ENCODE results near the gene SLC7A11. TPM values are rescaled to one million over a fixed set of nuclear protein-coding genes. Genes with fewer than 3 reads are reported as not detected.

SLC7A11 gene
- total RNA-seq, 1 donor, result 55.7 TPM

DNA sequence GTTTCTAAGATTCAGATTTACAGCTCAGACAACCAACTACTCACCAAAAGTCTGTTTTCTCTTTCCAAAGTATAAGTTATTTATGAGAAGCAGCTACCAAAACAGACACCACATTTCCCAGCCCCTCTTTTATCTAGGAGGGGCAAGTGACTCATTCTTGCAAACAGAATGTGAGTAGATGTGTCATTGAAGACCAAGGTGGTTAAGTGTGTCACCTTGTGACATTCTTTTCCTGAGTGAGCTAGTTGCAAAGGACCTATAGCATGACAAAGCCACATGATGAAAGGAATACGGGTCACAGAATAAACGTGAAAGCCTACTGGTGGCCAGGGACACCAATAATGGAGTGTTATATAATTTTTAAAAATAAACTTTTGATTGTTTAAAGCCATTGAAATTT is 50.0 kb downstream of the SLC7A11 start:
- H3K4me2 ChIP-seq (ENCODE audit: insufficient read depth, low read length), result no peak overlapping the region
- H3K27ac ChIP-seq (ENCODE audit: low read depth, low read length), result no peak overlapping the region
- no peaks in the 10 kb centered on the region for H3K9me3 ChIP-seq (ENCODE audit: low read depth, low read length)
- no peaks in the 10 kb centered on the region for H3K4me1 ChIP-seq (ENCODE audit: insufficient read depth, low read length)
- no peak overlapping the region for H2AFZ ChIP-seq (ENCODE audit: low read length)
- no peaks in the 10 kb centered on the region for H3K79me2 ChIP-seq (ENCODE audit: insufficient read depth, low read length)
- DNase-seq (ENCODE audit: insufficient read length, low spot score, missing footprints), result peak; percentile 21
- no peaks in the 10 kb centered on the region for H3K27me3 ChIP-seq (ENCODE audit: insufficient read depth, low read length)
- no peaks in the 10 kb centered on the region for H4K20me1 ChIP-seq (ENCODE audit: insufficient read depth, low read length)
- no peaks in the 10 kb centered on the region for H3K36me3 ChIP-seq (ENCODE audit: insufficient read depth, low read length)
- no peak overlapping the region for H3K4me3 ChIP-seq (ENCODE audit: insufficient read depth, low read length)
- TF ChIP-seq, protein P1, sequence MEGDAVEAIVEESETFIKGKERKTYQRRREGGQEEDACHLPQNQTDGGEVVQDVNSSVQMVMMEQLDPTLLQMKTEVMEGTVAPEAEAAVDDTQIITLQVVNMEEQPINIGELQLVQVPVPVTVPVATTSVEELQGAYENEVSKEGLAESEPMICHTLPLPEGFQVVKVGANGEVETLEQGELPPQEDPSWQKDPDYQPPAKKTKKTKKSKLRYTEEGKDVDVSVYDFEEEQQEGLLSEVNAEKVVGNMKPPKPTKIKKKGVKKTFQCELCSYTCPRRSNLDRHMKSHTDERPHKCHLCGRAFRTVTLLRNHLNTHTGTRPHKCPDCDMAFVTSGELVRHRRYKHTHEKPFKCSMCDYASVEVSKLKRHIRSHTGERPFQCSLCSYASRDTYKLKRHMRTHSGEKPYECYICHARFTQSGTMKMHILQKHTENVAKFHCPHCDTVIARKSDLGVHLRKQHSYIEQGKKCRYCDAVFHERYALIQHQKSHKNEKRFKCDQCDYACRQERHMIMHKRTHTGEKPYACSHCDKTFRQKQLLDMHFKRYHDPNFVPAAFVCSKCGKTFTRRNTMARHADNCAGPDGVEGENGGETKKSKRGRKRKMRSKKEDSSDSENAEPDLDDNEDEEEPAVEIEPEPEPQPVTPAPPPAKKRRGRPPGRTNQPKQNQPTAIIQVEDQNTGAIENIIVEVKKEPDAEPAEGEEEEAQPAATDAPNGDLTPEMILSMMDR (IDR thresholded peaks at IDR 0.05; ENCODE audit: extremely low read depth, low read depth, low read length), result no peak

DNA sequence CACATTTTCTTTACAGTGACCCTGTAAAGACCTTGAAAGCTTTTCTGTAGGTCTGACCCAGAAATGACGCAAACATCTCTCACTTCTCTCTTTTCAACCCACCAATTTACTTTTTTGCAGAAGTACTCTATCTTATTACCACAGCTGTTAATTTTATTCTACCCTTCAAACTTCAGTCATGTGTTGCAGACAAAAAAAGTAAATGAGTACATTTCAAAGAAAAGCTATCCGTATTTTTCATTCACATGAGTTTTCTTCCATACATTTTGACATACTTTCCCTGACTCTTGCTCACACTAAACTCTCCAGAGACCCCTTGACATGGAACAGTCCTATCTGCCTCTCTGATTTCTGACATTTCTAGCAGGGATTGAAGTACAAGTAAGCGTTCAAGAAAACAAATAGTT is 51.7 kb downstream of the SLC7A11 start:
- no peaks in the 10 kb centered on the region for H3K4me1 ChIP-seq (ENCODE audit: insufficient read depth, low read length)
- no peak for DNase-seq (ENCODE audit: insufficient read length, low spot score, missing footprints)
- TF ChIP-seq, protein P1 (IDR thresholded peaks at IDR 0.05; ENCODE audit: extremely low read depth, low read depth, low read length), result no peak
- H3K27ac ChIP-seq (ENCODE audit: low read depth, low read length), result no peak overlapping the region
- H3K9me3 ChIP-seq (ENCODE audit: low read depth, low read length), result no peaks in the 10 kb centered on the region
- no peak overlapping the region for H3K4me3 ChIP-seq (ENCODE audit: insufficient read depth, low read length)
- H4K20me1 ChIP-seq (ENCODE audit: insufficient read depth, low read length), result no peaks in the 10 kb centered on the region
- H3K36me3 ChIP-seq (ENCODE audit: insufficient read depth, low read length), result no peaks in the 10 kb centered on the region
- H2AFZ ChIP-seq (ENCODE audit: low read length), result peak overlapping the region; percentile 12
- H3K27me3 ChIP-seq (ENCODE audit: insufficient read depth, low read length), result no peaks in the 10 kb centered on the region
- no peak overlapping the region for H3K4me2 ChIP-seq (ENCODE audit: insufficient read depth, low read length)
- H3K79me2 ChIP-seq (ENCODE audit: insufficient read depth, low read length), result no peaks in the 10 kb centered on the region

DNA sequence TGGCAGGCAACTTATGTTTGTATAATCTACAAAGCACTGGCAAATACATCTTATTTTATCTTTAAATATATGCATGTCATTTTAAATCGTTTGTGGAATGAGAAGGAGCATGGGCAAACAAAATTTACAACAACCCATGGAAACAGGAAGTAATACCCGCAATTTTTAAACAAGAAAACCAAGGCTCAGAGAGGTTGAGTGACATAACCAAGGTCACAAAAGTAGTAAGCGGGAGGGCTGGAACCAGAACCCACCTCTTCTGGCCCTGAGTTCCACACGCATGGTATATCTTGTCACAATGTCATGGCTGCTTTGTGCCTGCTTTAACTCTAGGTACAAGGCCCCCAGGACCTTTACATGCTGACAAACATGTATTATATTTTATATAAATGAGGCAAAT is 52.9 kb downstream of the SLC7A11 start:
- no peaks in the 10 kb centered on the region for H3K27me3 ChIP-seq (ENCODE audit: insufficient read depth, low read length)
- H3K9me3 ChIP-seq (ENCODE audit: low read depth, low read length), result no peaks in the 10 kb centered on the region
- H3K4me1 ChIP-seq (ENCODE audit: insufficient read depth, low read length), result no peaks in the 10 kb centered on the region
- no peak overlapping the region for H3K27ac ChIP-seq (ENCODE audit: low read depth, low read length)
- TF ChIP-seq, protein P1 (IDR thresholded peaks at IDR 0.05; ENCODE audit: extremely low read depth, low read depth, low read length), result no peak
- H3K36me3 ChIP-seq (ENCODE audit: insufficient read depth, low read length), result no peaks in the 10 kb centered on the region
- H2AFZ ChIP-seq (ENCODE audit: low read length), result no peak overlapping the region
- no peaks in the 10 kb centered on the region for H4K20me1 ChIP-seq (ENCODE audit: insufficient read depth, low read length)
- no peak overlapping the region for H3K4me3 ChIP-seq (ENCODE audit: insufficient read depth, low read length)
- H3K4me2 ChIP-seq (ENCODE audit: insufficient read depth, low read length), result no peak overlapping the region
- DNase-seq (ENCODE audit: insufficient read length, low spot score, missing footprints), result no peak
- H3K79me2 ChIP-seq (ENCODE audit: insufficient read depth, low read length), result no peaks in the 10 kb centered on the region

DNA sequence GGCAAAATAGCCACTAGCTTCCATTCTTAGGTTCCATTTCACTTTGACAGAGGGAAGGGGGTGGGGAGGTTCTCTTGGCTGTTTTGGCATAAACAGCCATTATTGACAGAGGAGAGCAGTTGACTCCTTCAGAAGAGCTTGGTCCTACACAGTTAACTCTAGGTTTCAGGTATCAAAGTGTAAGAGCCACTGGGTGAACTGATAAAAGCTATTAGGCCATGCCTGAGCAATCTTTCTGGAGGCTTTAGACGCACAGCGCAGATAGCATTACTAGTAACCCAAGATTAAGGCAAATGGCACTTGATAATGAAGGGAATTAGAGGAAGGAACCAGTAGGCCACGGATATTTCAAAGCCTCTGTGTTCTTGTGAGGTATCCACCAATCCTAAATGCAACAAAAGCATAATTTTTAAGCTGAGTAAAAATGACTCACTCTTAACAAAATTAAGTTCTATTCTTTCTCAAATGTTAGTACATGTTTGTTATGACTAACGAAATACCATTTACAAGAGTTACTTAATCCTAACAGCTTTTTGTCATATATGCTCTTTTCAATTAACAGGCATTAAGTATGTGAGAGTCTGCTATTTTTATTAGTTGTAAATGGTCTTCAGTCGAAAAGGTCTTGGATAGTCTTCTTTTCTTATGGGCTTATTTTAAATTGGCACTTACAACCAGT is 53.6 kb downstream of the SLC7A11 start:
- Histone ChIP-seq H4K20me1 (ENCODE audit: insufficient read depth, low read length) (no peaks in the 10 kb centered on the region), H3K27me3 (ENCODE audit: insufficient read depth, low read length) (no peaks in the 10 kb centered on the region), H3K4me3 (ENCODE audit: insufficient read depth, low read length) (no peak overlapping the region), H3K27ac (ENCODE audit: low read depth, low read length) (no peak overlapping the region), H3K9me3 (ENCODE audit: low read depth, low read length) (no peaks in the 10 kb centered on the region), H3K79me2 (ENCODE audit: insufficient read depth, low read length) (no peaks in the 10 kb centered on the region), H2AFZ (ENCODE audit: low read length) (no peak overlapping the region), H3K36me3 (ENCODE audit: insufficient read depth, low read length) (no peaks in the 10 kb centered on the region), H3K4me1 (ENCODE audit: insufficient read depth, low read length) (no peaks in the 10 kb centered on the region), H3K4me2 (ENCODE audit: insufficient read depth, low read length) (no peak overlapping the region)
- TF ChIP-seq, protein P1 (IDR thresholded peaks at IDR 0.05; ENCODE audit: extremely low read depth, low read depth, low read length), result no peak
- DNase-seq (ENCODE audit: insufficient read length, low spot score, missing footprints), result no peak
